Thyroid gland (tissue), 4 donors: ENCODE results near the gene KDR. TPM values are rescaled to one million over a fixed set of nuclear protein-coding genes. Genes with fewer than 3 reads are reported as not detected.

ENCODE experiments used
- DNase-seq, 2 donors: peaks; one replicate each; pipeline ENCODE4 v3.0.0-alpha.2; 2019
- H3K27ac ChIP-seq, 3 donors: fragments of 200-600 bp; sonication (generic); 1 replicate in 2 of 3; 2 replicates in 1 of 3; pipeline ENCODE4 v1.5.1; 2016 to 2019; ENCODE audit warnings: mild to moderate bottlenecking in 1 of 3, moderate library complexity in 1 of 3
- H3K27me3 ChIP-seq: fragments of 200-600 bp; sonication (generic); one replicate; pipeline ENCODE4 v1.5.1; 2019
- H3K36me3 ChIP-seq, 2 donors: fragments of 200-600 bp; sonication (generic); one replicate each; pipeline ENCODE4 v1.5.1; 2016 to 2019
- H3K4me1 ChIP-seq, 2 donors: fragments of 200-600 bp; sonication (generic); one replicate each; pipeline ENCODE4 v1.5.1; 2017 to 2019
- H3K4me3 ChIP-seq, 3 donors: fragments of 200-600 bp; sonication (generic); replicated peaks in 1 of 3; 1 replicate in 2 of 3; 2 replicates in 1 of 3; pipeline ENCODE4 v1.5.1; 2016; ENCODE audit warnings: mild to moderate bottlenecking in 1 of 3
- H3K9me3 ChIP-seq: fragments of 200-600 bp; sonication (generic); one replicate; pipeline ENCODE4 v1.5.1; 2017
- POLR2A ChIP-seq, 2 donors: fragments of 450-650 bp; IDR thresholded peaks; one replicate each; pipeline ENCODE4 v1.6.1; 2017; ENCODE audit warnings: antibody characterized with exemption in 2 of 2, mild to moderate bottlenecking in 2 of 2, moderate library complexity in 1 of 2
- WGBS, 2 donors: methylation state at CpG; one replicate each; pipeline ENCODE4 v1.1.5; 2017; 5-methylcytosine and 5-hydroxymethylcytosine counted together
- intact Hi-C: fragments of 100-400 bp; cut with DNase I; formaldehyde crosslinking; loops from one replicate; pipeline ENCODE4 v1.15.1; 2023
- total RNA-seq, 4 donors: library from RNA; depleted of rRNA; stranded (reverse); fragments of >200 nt; gene quantifications; one replicate each; pipeline ENCODE4 v1.2.3, GENCODE V29; 2016
- TF ChIP-seq, protein P1 (sequence below), 6 experiments: fragments of 200-600 bp in 3 of 6; fragments of 450-650 bp in 3 of 6; sonication (generic) in 3 of 6; IDR thresholded peaks; one replicate each; pipeline ENCODE4 v1.5.1; 2016 to 2019; ENCODE audit warnings: antibody characterized with exemption in 6 of 6, mild to moderate bottlenecking in 2 of 6, inconsistent platforms in 1 of 6, moderate library complexity in 1 of 6

KDR gene
- total RNA-seq, 4 donors from 2014 or later: 62.5 to 153 (median 96.8) TPM

DNA sequence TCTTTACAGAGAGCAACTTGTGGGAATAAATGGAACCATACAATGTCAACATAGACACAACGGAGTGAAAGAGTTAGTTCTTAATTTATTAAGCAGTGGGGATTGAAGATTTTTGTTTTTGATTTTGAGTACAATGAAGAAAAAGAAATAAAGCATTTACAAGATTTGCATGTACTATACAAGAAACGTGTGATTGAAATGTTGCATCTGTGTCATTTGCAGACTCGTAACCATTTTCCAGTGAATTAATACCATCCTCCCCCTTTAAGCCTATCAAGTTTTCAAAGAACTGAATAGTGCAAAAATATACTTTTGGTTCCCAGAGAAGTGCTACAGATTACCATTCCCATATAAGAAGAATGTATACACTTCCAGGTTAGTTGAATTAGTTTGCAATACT is 8.6 kb upstream of the KDR start:
- Histone ChIP-seq H3K27me3 (no peaks in the 10 kb centered on the region), H3K36me3 (no peaks in the 10 kb centered on the region), H3K4me1 (no peaks in the 10 kb centered on the region), H3K27ac (no peak overlapping the region), H3K4me3 (no peak overlapping the region), H3K9me3 (no peaks in the 10 kb centered on the region)
- intact Hi-C loops: no loop called here
- TF ChIP-seq, protein P1, sequence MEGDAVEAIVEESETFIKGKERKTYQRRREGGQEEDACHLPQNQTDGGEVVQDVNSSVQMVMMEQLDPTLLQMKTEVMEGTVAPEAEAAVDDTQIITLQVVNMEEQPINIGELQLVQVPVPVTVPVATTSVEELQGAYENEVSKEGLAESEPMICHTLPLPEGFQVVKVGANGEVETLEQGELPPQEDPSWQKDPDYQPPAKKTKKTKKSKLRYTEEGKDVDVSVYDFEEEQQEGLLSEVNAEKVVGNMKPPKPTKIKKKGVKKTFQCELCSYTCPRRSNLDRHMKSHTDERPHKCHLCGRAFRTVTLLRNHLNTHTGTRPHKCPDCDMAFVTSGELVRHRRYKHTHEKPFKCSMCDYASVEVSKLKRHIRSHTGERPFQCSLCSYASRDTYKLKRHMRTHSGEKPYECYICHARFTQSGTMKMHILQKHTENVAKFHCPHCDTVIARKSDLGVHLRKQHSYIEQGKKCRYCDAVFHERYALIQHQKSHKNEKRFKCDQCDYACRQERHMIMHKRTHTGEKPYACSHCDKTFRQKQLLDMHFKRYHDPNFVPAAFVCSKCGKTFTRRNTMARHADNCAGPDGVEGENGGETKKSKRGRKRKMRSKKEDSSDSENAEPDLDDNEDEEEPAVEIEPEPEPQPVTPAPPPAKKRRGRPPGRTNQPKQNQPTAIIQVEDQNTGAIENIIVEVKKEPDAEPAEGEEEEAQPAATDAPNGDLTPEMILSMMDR (IDR thresholded peaks at IDR 0.05): no peak
- TF ChIP-seq POLR2A (IDR thresholded peaks at IDR 0.05): no peak
- WGBS, 2 donors: 91 to 94% methylated on average over 3 of the region's 3 CpGs
- no peak for DNase-seq

DNA sequence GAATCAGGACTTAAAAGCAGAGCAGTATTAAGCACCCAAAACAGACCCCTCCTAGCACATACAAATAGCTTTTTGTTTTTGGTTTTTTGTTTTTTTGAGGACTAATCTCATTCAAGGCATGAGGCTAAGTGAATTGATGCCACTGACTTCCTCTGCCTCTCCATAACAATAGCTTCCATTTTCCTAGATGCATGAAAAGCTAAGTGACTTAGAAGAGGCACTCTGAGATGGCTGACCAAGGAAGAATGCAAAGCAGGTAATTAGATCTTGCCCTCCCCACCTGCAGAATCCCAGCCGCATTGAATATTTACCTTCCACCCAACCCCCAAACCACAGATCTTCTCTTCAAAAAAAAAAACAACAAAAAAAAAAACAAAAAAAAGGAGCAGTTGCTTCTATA is 7.4 kb upstream of the KDR start:
- no peaks in the 10 kb centered on the region for H3K9me3 ChIP-seq
- 79 to 88% methylated on average over 1 of the region's 1 CpG for WGBS, 2 donors
- H3K4me3 ChIP-seq: no peak overlapping the region
- H3K27ac ChIP-seq: no peak overlapping the region
- H3K36me3 ChIP-seq: no peaks in the 10 kb centered on the region
- TF ChIP-seq, protein P1 (IDR thresholded peaks at IDR 0.05): no peak
- TF ChIP-seq POLR2A (IDR thresholded peaks at IDR 0.05): no peak
- DNase-seq: no peak
- H3K27me3 ChIP-seq: no peaks in the 10 kb centered on the region
- no peaks in the 10 kb centered on the region for H3K4me1 ChIP-seq
- intact Hi-C loops: no loop called here

DNA sequence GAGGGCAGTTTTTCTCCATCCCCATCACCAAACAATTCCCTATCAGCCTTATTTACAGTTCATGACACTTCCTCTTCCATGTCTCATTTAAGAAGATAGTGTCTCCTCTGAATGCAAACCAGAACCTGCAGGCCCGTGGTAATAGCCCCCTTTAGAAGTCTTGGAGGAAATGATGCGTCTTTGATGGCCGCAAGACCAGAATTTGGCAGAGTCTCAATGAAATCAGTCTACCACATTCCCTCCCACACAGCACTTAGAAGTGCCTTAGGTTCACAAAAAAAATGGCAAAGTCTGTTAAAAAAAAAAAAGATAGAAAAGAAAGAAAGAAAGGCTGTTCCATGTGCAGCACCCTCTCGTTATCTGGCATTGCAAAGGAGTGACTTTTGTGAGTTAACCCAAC is 2.1 kb upstream of the KDR start:
- intact Hi-C loops: no loop called here
- Histone ChIP-seq H3K27me3 (no peaks in the 10 kb centered on the region), H3K27ac (no peak overlapping the region), H3K4me3 (no peak overlapping the region), H3K4me1 (peaks cover 6 to 17% of the 10 kb centered on the region in 2 donors), H3K36me3 (no peaks in the 10 kb centered on the region), H3K9me3 (no peaks in the 10 kb centered on the region)
- 67 to 84% methylated on average over 4 of the region's 4 CpGs for WGBS, 2 donors
- TF ChIP-seq, protein P1 (IDR thresholded peaks at IDR 0.05): no peak
- no peak for TF ChIP-seq POLR2A (IDR thresholded peaks at IDR 0.05)
- no peak for DNase-seq

DNA sequence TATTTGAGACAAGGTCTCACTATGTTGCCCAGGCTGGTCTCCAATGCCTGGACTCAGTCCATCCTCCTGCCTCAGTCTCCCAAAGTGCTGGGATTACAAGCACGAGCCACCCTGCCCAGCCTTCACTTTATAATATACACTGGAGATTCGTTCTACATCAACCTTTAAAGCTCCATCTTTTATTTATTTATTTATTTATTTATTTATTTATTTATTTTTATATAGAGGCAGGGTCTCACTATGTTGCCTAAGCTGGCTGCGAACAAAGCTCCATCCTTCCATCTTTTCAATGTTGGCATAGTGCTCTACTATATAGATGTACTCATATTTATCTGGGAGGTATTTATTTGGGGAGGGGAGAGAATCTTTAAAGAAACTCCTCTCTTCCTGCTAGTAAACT is 1.7 kb upstream of the KDR start:
- DNase-seq: no peak
- intact Hi-C loops: no loop called here
- Histone ChIP-seq H3K9me3 (no peaks in the 10 kb centered on the region), H3K27me3 (no peaks in the 10 kb centered on the region), H3K27ac (no peak overlapping the region), H3K4me1 (peaks cover 6 to 17% of the 10 kb centered on the region in 2 donors), H3K4me3 (no peak overlapping the region), H3K36me3 (no peaks in the 10 kb centered on the region)
- WGBS, 2 donors: 91 to 93% methylated on average over 3 of the region's 3 CpGs
- TF ChIP-seq, protein P1 (IDR thresholded peaks at IDR 0.05): no peak
- TF ChIP-seq POLR2A (IDR thresholded peaks at IDR 0.05): no peak

DNA sequence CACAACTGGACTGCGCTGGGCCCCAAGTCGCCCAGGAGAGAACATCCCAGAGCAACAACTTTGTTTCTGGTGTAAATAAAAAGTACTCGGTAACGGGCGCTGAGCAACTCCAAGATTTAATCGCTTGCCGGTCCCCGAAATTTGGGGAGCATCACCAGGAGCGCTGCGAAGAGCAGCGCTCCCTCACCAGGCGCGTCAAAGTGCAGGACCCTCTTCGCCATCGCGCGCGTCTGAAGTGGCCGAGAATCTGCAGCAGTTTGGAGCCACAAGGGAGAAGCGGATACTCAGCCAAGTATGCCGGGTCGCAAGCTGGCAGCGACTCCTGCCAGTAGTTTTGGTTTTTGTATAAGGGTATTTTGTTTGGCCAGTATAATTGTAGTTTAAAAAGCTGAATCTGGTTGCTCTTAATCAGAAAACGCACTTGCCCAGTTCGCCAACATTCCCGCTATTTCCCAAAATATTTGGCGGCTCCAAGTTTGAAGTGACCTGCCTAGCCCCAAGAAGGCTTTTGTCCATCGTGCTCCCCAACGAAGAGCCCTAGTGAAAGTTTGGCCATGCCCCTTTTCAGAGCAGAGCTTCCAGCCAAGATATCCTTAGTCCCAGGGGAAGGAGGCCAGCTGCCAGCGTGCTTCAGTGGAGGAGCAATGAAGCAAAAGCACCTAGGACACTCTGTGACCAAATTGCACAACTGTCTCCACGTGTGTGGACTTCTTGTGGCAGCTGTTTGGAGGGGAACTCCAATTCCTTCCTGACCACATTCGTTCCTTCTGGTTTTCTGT is 557 bp upstream of the KDR start:
- intact Hi-C loops: no loop called here
- no peaks in the 10 kb centered on the region for H3K9me3 ChIP-seq
- WGBS, 2 donors: 4 to 7% methylated on average over 12 to 32 of the region's 32 CpGs
- no peak overlapping the region for H3K27ac ChIP-seq
- no peaks in the 10 kb centered on the region for H3K27me3 ChIP-seq
- peaks cover 6 to 17% of the 10 kb centered on the region in 2 donors for H3K4me1 ChIP-seq
- TF ChIP-seq, protein P1 (IDR thresholded peaks at IDR 0.05): no peak
- TF ChIP-seq POLR2A (IDR thresholded peaks at IDR 0.05): no peak
- H3K4me3 ChIP-seq: peak overlapping the region in 2 of 3 donors; percentile 11 to 42
- H3K36me3 ChIP-seq: no peaks in the 10 kb centered on the region
- DNase-seq: peak; percentile 79 to 83
